HG02970 (cell line): ENCODE data around the gene TXNRD2.

Source experiments
- ATAC-seq: cut with Tn5 transposase; IDR thresholded peaks from one replicate; pipeline ENCODE4 v1.9.1; 2021; ENCODE audit warnings: mild to moderate bottlenecking, moderate library complexity, moderate number of reproducible peaks; ENCODE audit not compliant: unreplicated experiment, low FRiP score

TXNRD2 gene

GRCh38 chr22:19968450-19968891 is 26.9 kb upstream of the TXNRD2 start:
- no peak for ATAC-seq

- ATAC-seq, result no peak
Observed at GRCh38 chr22:19967850-19968449, 26.3 kb upstream of the TXNRD2 start.

GRCh38 chr22:19966908-19967750 is 25.5 kb upstream of the TXNRD2 start:
- ATAC-seq, result no peak

GRCh38 chr22:19965771-19966709 is 24.4 kb upstream of the TXNRD2 start:
- no peak for ATAC-seq

- no peak for ATAC-seq
Observed at GRCh38 chr22:19964701-19965386, 23.2 kb upstream of the TXNRD2 start.

GRCh38 chr22:19963863-19964642 is 22.4 kb upstream of the TXNRD2 start:
- ATAC-seq, result no peak

- ATAC-seq, result no peak
Observed at GRCh38 chr22:19962909-19963806, 21.5 kb upstream of the TXNRD2 start.

GRCh38 chr22:19962246-19962908 is 20.8 kb upstream of the TXNRD2 start:
- no peak for ATAC-seq

GRCh38 chr22:19961868-19962245 is 20.2 kb upstream of the TXNRD2 start:
- ATAC-seq, result no peak

- ATAC-seq, result no peak
Observed at GRCh38 chr22:19961201-19961580, 19.6 kb upstream of the TXNRD2 start.

- ATAC-seq, result no peak
Observed at GRCh38 chr22:19960491-19961200, 19.0 kb upstream of the TXNRD2 start.

GRCh38 chr22:19959587-19960490 is 18.2 kb upstream of the TXNRD2 start:
- no peak for ATAC-seq

GRCh38 chr22:19959043-19959586 is 17.5 kb upstream of the TXNRD2 start:
- no peak for ATAC-seq

- ATAC-seq, result no peak
Observed at GRCh38 chr22:19958083-19959042, 16.7 kb upstream of the TXNRD2 start.

- no peak for ATAC-seq
Observed at GRCh38 chr22:19957445-19957844, 15.8 kb upstream of the TXNRD2 start.
